HL-60 (cell line): ENCODE data around the gene KCTD11.

Experiments used
- DNase-seq, 2 experiments: peaks; one replicate each; pipeline ENCODE4 v3.0.0-alpha.2; 2010 to 2020; ENCODE audit warnings: low read depth in 1 of 2, low spot score in 1 of 2
- H3K27ac ChIP-seq: fragments of 250-450 bp; sonication (Bioruptor Pico); replicated peaks from 2 replicates; pipeline ENCODE4 v1.5.1; 2020; ENCODE audit warnings: mild to moderate bottlenecking, moderate library complexity
- H3K27me3 ChIP-seq: fragments of 250-450 bp; sonication (Bioruptor Pico); 2 replicates; pipeline ENCODE4 v1.5.1; 2021; ENCODE audit warnings: mild to moderate bottlenecking, moderate library complexity; ENCODE audit not compliant: insufficient read depth, poor library complexity, severe bottlenecking
- H3K4me3 ChIP-seq: replicated peaks from 2 replicates; pipeline ENCODE4 v1.5.1; 2011; ENCODE audit warnings: mild to moderate bottlenecking, control low read depth, low read length; ENCODE audit not compliant: insufficient read depth
- CTCF ChIP-seq: IDR thresholded peaks from one replicate; pipeline ENCODE4 v1.5.1; 2011; ENCODE audit warnings: low read length, control low read depth, inconsistent platforms; ENCODE audit not compliant: insufficient read depth
- GABPA ChIP-seq: IDR thresholded peaks from 2 replicates; pipeline ENCODE4 v1.6.1; 2012; ENCODE audit warnings: low read depth
- POLR2AphosphoS5 ChIP-seq: IDR thresholded peaks from 2 replicates; pipeline ENCODE4 v1.6.1; 2012; ENCODE audit warnings: low read depth
- REST ChIP-seq: IDR thresholded peaks from 2 replicates; pipeline ENCODE4 v1.6.1; 2012; ENCODE audit warnings: low read depth; ENCODE audit not compliant: insufficient replicate concordance
- SPI1 ChIP-seq: IDR thresholded peaks from 2 replicates; pipeline ENCODE4 v1.6.1; 2012; ENCODE audit warnings: low read depth, mild to moderate bottlenecking, borderline replicate concordance

KCTD11 gene

GRCh38 chr17:7396147-7396546 is 44.2 kb downstream of the KCTD11 start:
- Histone ChIP-seq H3K27ac (no peak overlapping the region), H3K27me3 (no peaks in the 10 kb centered on the region), H3K4me3 (no peak overlapping the region)
- DNase-seq = no peak
- TF ChIP-seq CTCF = no peak
- TF ChIP-seq REST = no peak
- TF ChIP-seq GABPA = no peak
- no peak for TF ChIP-seq SPI1
- TF ChIP-seq POLR2AphosphoS5 = no peak

- Histone ChIP-seq H3K27ac (no peak overlapping the region), H3K27me3 (no peaks in the 10 kb centered on the region), H3K4me3 (no peak overlapping the region)
- TF ChIP-seq CTCF = no peak
- no peak for DNase-seq
These were observed 46.6 kb downstream of the KCTD11 start for GRCh38 chr17:7398612-7399011.

- H3K27ac ChIP-seq = peak overlapping the region; percentile 64; the same call in 1 of the 2 replicates
- TF ChIP-seq SPI1 (no peak), CTCF (no peak), GABPA (no peak), POLR2AphosphoS5 (no peak), REST (no peak)
- H3K4me3 ChIP-seq = peak overlapping the region; percentile 62
- no peaks in the 10 kb centered on the region for H3K27me3 ChIP-seq
- no peak for DNase-seq
These were observed 51.2 kb downstream of the KCTD11 start for GRCh38 chr17:7403043-7403726.

- H3K27ac ChIP-seq = peak overlapping the region; percentile 64
These were observed 51.7 kb downstream of the KCTD11 start for GRCh38 chr17:7403727-7403976.

More at GRCh38 chr17:7403727-7403976, 51.7 kb downstream of the KCTD11 start:
- Histone ChIP-seq H3K27me3 (peaks cover under 1% of the 10 kb centered on the region), H3K4me3 (peak overlapping the region; percentile 62)
- TF ChIP-seq GABPA (no peak), SPI1 (no peak), REST (no peak), POLR2AphosphoS5 (no peak), CTCF (no peak)
- no peak for DNase-seq
